ENCODE results near the gene PDZRN3.

DNA sequence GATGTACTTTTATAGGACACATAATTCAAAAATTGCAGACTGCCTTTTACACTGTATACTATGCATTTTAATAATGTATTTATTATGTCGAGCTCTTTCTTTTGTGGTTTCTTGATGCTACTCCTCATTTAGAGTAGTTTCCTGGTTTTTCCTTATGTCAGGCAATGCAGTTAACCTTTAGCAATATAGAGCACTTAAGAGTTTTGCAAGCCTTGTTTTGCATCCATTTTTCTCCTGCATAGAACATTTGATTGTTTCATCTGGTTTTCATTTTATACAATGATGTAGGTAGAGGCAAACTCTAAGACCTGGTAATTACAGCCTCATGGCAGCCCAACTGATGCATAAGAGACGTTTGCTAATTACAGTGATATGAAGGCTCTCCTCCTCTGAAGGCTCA, 86.3 kb downstream of the PDZRN3 start:
- TF ChIP-seq CTCF (IDR thresholded peaks at IDR 0.05) (no peak), EZH2 (IDR thresholded peaks at IDR 0.05) (no peak), EZH2phosphoT487 (IDR thresholded peaks at IDR 0.05) (no peak)
